CD14-positive monocyte (primary cell): ENCODE results near the gene LRP1B. TPM values are rescaled to one million over a fixed set of nuclear protein-coding genes. Genes with fewer than 3 reads are reported as not detected.

ENCODE experiments used
- DNase-seq, 3 donors: peaks; one replicate each; pipeline ENCODE4 v3.0.0-alpha.2; 2011 to 2022
- H2AFZ ChIP-seq: 2 replicates; pipeline ENCODE4 v1.6.0; 2012; ENCODE audit warnings: mild to moderate bottlenecking, low read depth, low read length, inconsistent platforms; ENCODE audit not compliant: insufficient read depth, poor library complexity, severe bottlenecking
- H3K27ac ChIP-seq, 2 donors: 1 replicate in 1 of 2; 2 replicates in 1 of 2; pipeline ENCODE4 v1.5.1; 2012 to 2013; ENCODE audit warnings: low read length in 2 of 2, control low read depth in 1 of 2, inconsistent platforms in 1 of 2, low read depth in 1 of 2, mild to moderate bottlenecking in 1 of 2
- H3K27me3 ChIP-seq, 2 donors: one replicate each; pipeline versions ENCODE4 v1.6.0 to v1.6.1; 2011 to 2013; ENCODE audit warnings: low read length in 2 of 2; ENCODE audit not compliant: control insufficient read depth in 2 of 2, insufficient read depth in 2 of 2
- H3K36me3 ChIP-seq, 2 donors: replicated peaks in 1 of 2; 1 replicate in 1 of 2; 2 replicates in 1 of 2; pipeline versions ENCODE4 v1.5.1 to v1.6.1; 2012 to 2013; ENCODE audit warnings: low read length in 2 of 2, control low read depth in 1 of 2, inconsistent platforms in 1 of 2, mild to moderate bottlenecking in 1 of 2; ENCODE audit not compliant: insufficient read depth in 2 of 2, control insufficient read depth in 1 of 2
- H3K4me1 ChIP-seq, 2 donors: 1 replicate in 1 of 2; 2 replicates in 1 of 2; pipeline versions ENCODE4 v1.5.1 to v1.6.1; 2012 to 2013; ENCODE audit warnings: low read length in 2 of 2, control low read depth in 1 of 2, inconsistent platforms in 1 of 2, mild to moderate bottlenecking in 1 of 2, moderate library complexity in 1 of 2; ENCODE audit not compliant: insufficient read depth in 2 of 2, control insufficient read depth in 1 of 2
- H3K4me2 ChIP-seq: replicated peaks from 2 replicates; pipeline ENCODE3; 2012; ENCODE audit warnings: low read length, moderate library complexity, mild to moderate bottlenecking; ENCODE audit not compliant: poor library complexity, severe bottlenecking; ENCODE audit errors: extremely low read depth
- H3K4me3 ChIP-seq, 3 experiments: fragments of 200-600 bp in 1 of 3; sonication (generic) in 1 of 3; replicated peaks in 1 of 3; 1 replicate in 2 of 3; 2 replicates in 1 of 3; pipeline ENCODE4 v1.5.1; 2011 to 2013; ENCODE audit warnings: low read length in 3 of 3, mild to moderate bottlenecking in 3 of 3, control low read depth in 2 of 3, low read depth in 2 of 3, inconsistent platforms in 1 of 3, moderate library complexity in 1 of 3
- H3K79me2 ChIP-seq: 2 replicates; pipeline ENCODE4 v1.6.0; 2012; ENCODE audit warnings: mild to moderate bottlenecking, control low read depth, inconsistent platforms, low read length, moderate library complexity; ENCODE audit not compliant: insufficient read depth
- H3K9ac ChIP-seq: 2 replicates; pipeline ENCODE4 v1.6.0; 2017; ENCODE audit warnings: low read length, mild to moderate bottlenecking; ENCODE audit not compliant: insufficient read depth, poor library complexity, severe bottlenecking
- H3K9me3 ChIP-seq, 2 donors: replicated peaks in 1 of 2; 1 replicate in 1 of 2; 2 replicates in 1 of 2; pipeline versions ENCODE4 v1.5.1 to v1.6.1; 2012 to 2013; ENCODE audit warnings: low read length in 2 of 2, control low read depth in 1 of 2; ENCODE audit not compliant: control insufficient read depth in 1 of 2, insufficient read depth in 1 of 2
- H4K20me1 ChIP-seq: 2 replicates; pipeline ENCODE4 v1.6.0; 2012; ENCODE audit warnings: mild to moderate bottlenecking, low read length, control low read depth, moderate library complexity; ENCODE audit not compliant: insufficient read depth
- H3K27ac Mint-ChIP-seq, 7 donors: one replicate each; pipeline ENCODE4 v1.8.0; 2020; ENCODE audit warnings: mild to moderate bottlenecking in 7 of 7, mixed read lengths in 7 of 7, moderate library complexity in 6 of 7, inconsistent platforms in 2 of 7
- H3K27me3 Mint-ChIP-seq, 3 donors: one replicate each; pipeline ENCODE4 v1.8.0; 2021 to 2022; ENCODE audit warnings: low read depth in 3 of 3, mild to moderate bottlenecking in 3 of 3, mixed read lengths in 3 of 3, moderate library complexity in 3 of 3, inconsistent platforms in 1 of 3
- H3K36me3 Mint-ChIP-seq, 2 donors: one replicate each; pipeline ENCODE4 v1.8.0; 2020; ENCODE audit warnings: mixed read lengths in 2 of 2, inconsistent platforms in 1 of 2, mild to moderate bottlenecking in 1 of 2
- H3K4me1 Mint-ChIP-seq: one replicate; pipeline ENCODE4 v1.8.0; 2020; ENCODE audit warnings: mild to moderate bottlenecking, mixed read lengths
- H3K4me3 Mint-ChIP-seq, 2 donors: one replicate each; pipeline ENCODE4 v1.8.0; 2020; ENCODE audit warnings: mild to moderate bottlenecking in 2 of 2, mixed read lengths in 2 of 2, moderate library complexity in 1 of 2
- H3K9me3 Mint-ChIP-seq, 7 donors: one replicate each; pipeline ENCODE4 v1.8.0; 2020 to 2022; ENCODE audit warnings: mixed read lengths in 7 of 7, mild to moderate bottlenecking in 6 of 7, moderate library complexity in 6 of 7, inconsistent platforms in 2 of 7
- CTCF ChIP-seq: fragments of 200-600 bp; IDR thresholded peaks from one replicate; pipeline ENCODE4 v1.8.0; 2022; ENCODE audit warnings: antibody characterized with exemption, mild to moderate bottlenecking
- WGBS: methylation state at CpG from one replicate; pipeline ENCODE4 v1.1.5; 2013; ENCODE audit warnings: missing lambda C conversion rate; ENCODE audit not compliant: insufficient coverage; 5-methylcytosine and 5-hydroxymethylcytosine counted together
- intact Hi-C, 2 donors: fragments of 100-400 bp; cut with micrococcal nuclease; formaldehyde crosslinking; loops; one replicate each; pipeline versions ENCODE4 v1.15.0 to v1.15.1; 2023
- polyA plus RNA-seq, 3 donors: library from polyadenylated mRNA; depleted of rRNA in 1 of 3; unstranded in 2 of 3; stranded (reverse) in 1 of 3; fragments of 300-500 nt in 2 of 3; fragments of >200 nt in 1 of 3; fragmentation: Illumina TruSeq in 2 of 3; gene quantifications; 1 replicate in 2 of 3; 2 replicates in 1 of 3; pipeline ENCODE4 v1.2.3, GENCODE V29; 2012 to 2021

The LRP1B gene
- polyA plus RNA-seq, 3 donors, result not detected

- no peaks in the 10 kb centered on the region for H4K20me1 ChIP-seq
- H3K9ac ChIP-seq, result no peak overlapping the region
- no peak for TF ChIP-seq CTCF
- H3K27me3 ChIP-seq, result no peaks in the 10 kb centered on the region
- Mint-ChIP-seq H3K27ac (no peak overlapping the region), H3K4me3 (no peak overlapping the region), H3K4me1 (no peaks in the 10 kb centered on the region), H3K27me3 (no peaks in the 10 kb centered on the region), H3K9me3 (peaks cover 3 to 7% (median 4%) of the 10 kb centered on the region in 7 donors), H3K36me3 (no peaks in the 10 kb centered on the region)
- H3K4me3 ChIP-seq, result no peak overlapping the region
- no peaks in the 10 kb centered on the region for H3K36me3 ChIP-seq
- intact Hi-C loops, result no loop called here
- no peak for DNase-seq
- H3K4me2 ChIP-seq, result no peak overlapping the region
- no peaks in the 10 kb centered on the region for H3K79me2 ChIP-seq
- no peak overlapping the region for H2AFZ ChIP-seq
- 83% methylated on average over 1 of the region's 1 CpG for WGBS
- H3K4me1 ChIP-seq, result no peaks in the 10 kb centered on the region
- H3K27ac ChIP-seq, result no peak overlapping the region
- H3K9me3 ChIP-seq, result no peaks in the 10 kb centered on the region
These were observed 904.3 kb downstream of the LRP1B start for GRCh38 chr2:141226560-141226959.

GRCh38 chr2:141207036-141207385, 923.8 kb downstream of the LRP1B start:
- Histone ChIP-seq H3K36me3 (no peaks in the 10 kb centered on the region), H3K27me3 (no peaks in the 10 kb centered on the region), H3K4me3 (no peak overlapping the region), H3K79me2 (no peaks in the 10 kb centered on the region), H3K4me1 (peaks cover 0 to 6% of the 10 kb centered on the region in 2 donors), H3K9ac (no peak overlapping the region), H3K9me3 (peaks cover 6 to 7% of the 10 kb centered on the region in 2 donors), H4K20me1 (no peaks in the 10 kb centered on the region), H3K4me2 (peak overlapping the region; percentile 1), H2AFZ (no peak overlapping the region), H3K27ac (no peak overlapping the region)
- Mint-ChIP-seq H3K27me3 (no peaks in the 10 kb centered on the region), H3K36me3 (no peaks in the 10 kb centered on the region), H3K4me1 (peaks cover 18% of the 10 kb centered on the region), H3K27ac (no peak overlapping the region), H3K9me3 (peaks cover 0 to 14% (median 0%) of the 10 kb centered on the region in 7 donors), H3K4me3 (peak overlapping the region in 1 of 2 donors; percentile 28)
- no peak for TF ChIP-seq CTCF
- no CpG with 5 or more reads among the region's 2 CpGs for WGBS
- DNase-seq, result no peak
- intact Hi-C loops, result no loop called here
